Measurements from ENCODE around the gene PLPPR4.

- TF ChIP-seq CTCF (IDR thresholded peaks at IDR 0.05 in 8 of 11, conservative IDR thresholded peaks at IDR 0.05 in 3 of 11), result no peak
- TF ChIP-seq POLR2AphosphoS5 (IDR thresholded peaks at IDR 0.05), result no peak
- TF ChIP-seq POLR2A (IDR thresholded peaks at IDR 0.05), result no peak
These were observed 45.3 kb upstream of the PLPPR4 start for GRCh38 chr1:99218999-99219398.
